ENCODE measurements around the gene NECTIN4.
"Not testable (repeated sequence)": the region's sequence is repeated elsewhere in the genome, so short reads cannot be mapped to it uniquely, and the experiment has no call there.

Gene NECTIN4

DNA sequence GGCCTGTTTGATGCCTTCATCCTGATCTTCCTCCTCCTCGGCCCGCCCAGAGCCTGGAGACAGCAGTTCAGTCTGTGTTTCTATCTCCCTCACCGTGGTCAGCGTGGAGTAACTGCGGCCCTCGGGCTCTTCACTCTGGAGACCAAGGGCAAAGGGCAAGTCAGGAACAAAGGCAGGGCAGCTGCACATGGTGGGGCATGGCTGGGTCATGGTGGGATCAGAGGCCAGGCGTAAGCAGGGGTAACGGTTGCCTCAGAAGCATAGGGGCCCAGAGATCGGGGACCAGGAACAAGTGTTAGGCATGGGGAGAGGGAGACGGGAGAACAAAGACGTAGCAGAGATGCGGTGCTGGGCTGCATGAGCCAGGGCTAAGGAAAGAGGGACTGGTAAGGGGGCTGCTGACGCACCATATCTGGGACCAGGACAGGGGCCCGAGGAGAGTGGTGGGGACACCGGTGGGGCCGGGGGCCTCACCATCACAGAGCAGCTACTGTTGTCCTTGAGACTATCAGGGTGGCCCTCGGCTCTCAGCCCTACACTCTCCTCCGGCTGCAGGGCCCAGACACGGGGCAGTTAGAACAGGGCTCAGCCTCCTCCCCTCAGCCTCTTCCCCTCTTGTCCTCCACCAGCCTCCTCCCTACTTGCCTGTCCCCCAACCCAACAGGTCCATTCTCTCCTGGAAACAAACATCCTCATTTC, 16.5 kb downstream of the NECTIN4 start:
- in situ Hi-C loops (cut with HindIII; ENCODE audit: low pct_unique_long_range_greater_than_20kb, low sequenced_read_pairs) = no loop called here
- TF ChIP-seq JUND (IDR thresholded peaks at IDR 0.05; ENCODE audit: low read depth) = no peak
- DNase-seq (ENCODE audit: low read depth in 1 of 2, low spot score in 1 of 2) = no peak

DNA sequence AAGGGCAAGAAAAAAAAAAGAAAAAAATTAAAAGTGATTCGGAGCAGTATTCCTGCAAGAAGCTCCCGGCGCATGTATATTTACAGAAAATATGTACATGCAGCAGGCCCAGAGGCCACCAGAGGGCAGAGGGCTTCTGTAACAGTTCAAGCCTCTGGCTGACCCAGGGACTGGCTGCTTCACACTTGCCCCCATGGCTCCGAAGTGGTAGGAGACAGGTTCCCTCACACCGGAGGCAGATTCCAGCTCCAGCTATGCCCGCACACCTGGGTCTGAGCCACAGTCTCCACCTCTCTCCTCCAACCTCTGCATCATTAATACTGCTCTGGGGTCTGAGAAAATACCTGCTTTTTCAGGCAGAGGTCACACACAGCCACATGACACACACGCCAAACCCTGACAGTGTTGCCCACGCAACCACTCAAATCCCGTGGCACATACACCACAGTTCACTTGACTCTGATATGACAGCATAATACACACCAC, 17.4 kb downstream of the NECTIN4 start:
- peak; percentile 81 to 84 for DNase-seq (ENCODE audit: low read depth in 1 of 2, low spot score in 1 of 2)
- in situ Hi-C loops (cut with HindIII; ENCODE audit: low pct_unique_long_range_greater_than_20kb, low sequenced_read_pairs) = no loop called here
- TF ChIP-seq JUND (IDR thresholded peaks at IDR 0.05; ENCODE audit: low read depth) = no peak

DNA sequence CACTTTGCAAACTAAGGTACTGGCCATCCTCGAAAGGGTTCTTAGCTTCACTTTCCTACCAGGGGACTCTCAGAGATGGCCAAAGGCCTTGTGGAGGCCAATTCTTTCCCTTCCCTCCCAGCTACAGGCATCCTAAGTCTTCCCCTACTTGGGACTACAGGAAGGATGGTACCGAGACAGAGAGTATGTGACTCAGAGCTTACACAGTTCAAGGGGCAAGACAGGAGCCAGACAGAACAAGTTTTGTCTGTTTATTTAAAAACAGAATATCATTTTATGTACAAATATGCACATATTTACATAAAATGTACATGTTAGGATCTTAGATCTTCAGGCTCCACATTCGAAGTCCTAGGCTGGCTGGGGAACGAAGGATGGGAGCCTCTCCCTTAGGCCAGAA, 18.6 kb downstream of the NECTIN4 start:
- in situ Hi-C loops (cut with HindIII; ENCODE audit: low pct_unique_long_range_greater_than_20kb, low sequenced_read_pairs) = no loop called here
- no peak for TF ChIP-seq JUND (IDR thresholded peaks at IDR 0.05; ENCODE audit: low read depth)
- no peak for DNase-seq (ENCODE audit: low read depth in 1 of 2, low spot score in 1 of 2)

DNA sequence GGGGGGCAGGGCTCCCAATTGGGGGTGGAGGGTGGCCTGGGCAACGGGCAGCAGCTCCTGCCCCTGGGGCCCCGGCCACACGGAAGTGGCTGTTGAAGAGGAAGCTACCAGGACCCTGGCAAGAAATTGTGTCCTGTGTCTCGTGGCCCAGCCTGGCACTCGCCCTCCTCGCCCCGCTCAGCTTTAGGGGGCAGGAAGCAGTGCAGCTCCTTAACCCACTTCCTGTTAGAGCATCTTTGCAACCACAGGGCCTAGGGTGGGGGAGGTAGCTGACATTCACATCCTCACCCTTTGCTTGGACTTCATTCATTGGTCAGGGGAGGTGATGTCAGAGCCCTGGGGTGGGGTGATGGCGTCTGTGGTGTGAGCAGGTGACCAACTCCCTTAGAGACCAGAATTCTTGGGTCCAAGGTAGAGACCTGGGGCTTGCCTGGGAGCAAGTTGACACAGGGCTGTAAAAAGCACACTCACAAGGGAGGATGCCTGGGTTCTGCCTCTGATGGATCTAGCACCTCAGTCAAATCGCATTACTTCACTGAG, 19.6 kb downstream of the NECTIN4 start, which contains the start of gene ARHGAP30:
Gene ARHGAP30, minus strand, starts transcription at position 161 of the 540 bp plus-strand sequence. CDS start 267 bp downstream, outside the sequence.
- TF ChIP-seq JUND (IDR thresholded peaks at IDR 0.05; ENCODE audit: low read depth) = no peak
- DNase-seq (ENCODE audit: low read depth in 1 of 2, low spot score in 1 of 2) = no peak
- in situ Hi-C loops (cut with HindIII; ENCODE audit: low pct_unique_long_range_greater_than_20kb, low sequenced_read_pairs) = no loop called here

DNA sequence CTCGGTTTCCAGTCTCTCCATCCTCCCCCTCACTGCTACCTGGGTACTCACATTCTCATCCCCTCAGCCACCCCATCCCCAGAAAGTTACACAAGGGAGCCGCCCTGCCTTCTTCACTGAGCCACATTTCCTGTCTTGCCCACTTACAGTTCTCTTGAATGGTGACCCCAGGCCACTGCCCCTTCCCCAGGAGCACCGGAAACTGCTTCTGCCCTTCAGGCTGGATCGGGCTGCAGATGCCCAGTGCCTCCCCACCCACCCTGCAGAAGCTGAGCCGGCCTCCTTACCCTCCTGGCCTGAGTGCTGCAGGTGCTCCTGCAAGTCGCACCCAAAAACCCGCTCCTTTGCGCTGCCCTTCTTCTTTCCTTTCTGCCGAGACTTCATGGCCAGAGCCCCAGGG, 20.1 kb downstream of the NECTIN4 start:
- in situ Hi-C loops (cut with HindIII; ENCODE audit: low pct_unique_long_range_greater_than_20kb, low sequenced_read_pairs) = no loop called here
- no peak for TF ChIP-seq JUND (IDR thresholded peaks at IDR 0.05; ENCODE audit: low read depth)
- no peak for DNase-seq (ENCODE audit: low read depth in 1 of 2, low spot score in 1 of 2)

DNA sequence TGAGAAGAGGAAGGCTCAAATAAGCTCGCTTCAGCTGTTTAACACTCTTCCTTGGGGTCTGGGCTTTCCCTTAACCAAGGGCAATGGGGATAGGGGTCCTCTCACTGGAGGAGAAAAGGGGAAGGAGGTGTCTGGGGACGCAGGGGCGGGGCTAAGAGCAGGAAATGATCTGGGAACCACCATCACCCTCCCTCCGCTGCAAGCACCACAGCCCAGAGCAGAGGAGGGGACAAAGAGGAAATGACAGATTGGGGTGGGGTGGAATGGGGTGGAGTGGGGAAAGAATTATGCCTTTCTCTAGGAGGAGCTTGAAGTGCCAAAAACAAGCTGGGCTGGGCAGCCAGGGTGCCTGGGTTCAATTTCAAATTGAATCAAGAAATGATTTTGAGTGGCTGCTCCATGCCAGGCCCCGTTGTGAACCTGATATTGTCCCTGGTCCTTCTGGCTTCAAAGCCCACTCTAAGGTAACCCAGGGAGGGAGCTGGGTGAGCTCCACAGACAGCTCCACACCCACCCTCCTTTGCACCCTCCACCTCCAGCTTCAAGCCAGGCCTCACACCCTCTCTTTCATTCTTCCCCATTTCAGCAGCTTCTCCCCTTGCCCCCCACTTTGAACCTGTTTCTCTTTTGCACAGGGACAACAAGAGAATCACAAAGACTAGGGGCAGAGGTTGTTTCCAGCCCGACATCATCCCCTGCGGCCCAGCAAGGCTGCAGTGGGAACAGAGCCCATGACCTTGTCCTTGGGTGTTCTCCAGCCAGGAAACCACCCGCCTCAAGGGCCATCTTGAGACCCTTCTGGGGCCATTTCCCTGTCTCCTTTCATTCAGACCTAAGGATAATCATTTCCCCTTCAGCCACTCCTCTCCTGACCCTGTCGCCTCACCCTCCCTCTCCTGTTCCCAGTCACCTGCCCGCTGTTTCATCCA, 20.8 kb downstream of the NECTIN4 start:
- no peak for TF ChIP-seq JUND (IDR thresholded peaks at IDR 0.05; ENCODE audit: low read depth)
- DNase-seq (ENCODE audit: low read depth in 1 of 2, low spot score in 1 of 2) = no peak
- in situ Hi-C loops (cut with HindIII; ENCODE audit: low pct_unique_long_range_greater_than_20kb, low sequenced_read_pairs) = no loop called here

DNA sequence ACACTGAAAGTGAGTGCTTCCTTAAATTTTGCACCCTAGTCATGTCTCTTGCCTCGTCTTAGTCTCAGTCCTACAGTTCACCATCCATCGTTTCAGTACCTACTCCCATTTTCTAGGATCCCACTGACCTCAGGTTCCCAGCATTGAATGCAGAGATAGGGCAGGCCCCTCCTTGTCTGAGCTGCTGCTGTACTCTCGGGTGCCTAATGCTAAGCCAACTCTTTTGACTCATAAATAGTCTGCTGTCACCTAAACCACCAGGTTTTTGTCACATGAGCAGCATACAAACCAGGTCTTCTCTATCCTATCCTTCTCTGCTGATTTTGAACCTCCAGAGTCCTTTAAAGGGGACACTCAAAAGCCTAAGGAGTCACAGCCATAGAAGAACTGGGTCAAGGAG, 22.7 kb downstream of the NECTIN4 start:
- in situ Hi-C loops (cut with HindIII; ENCODE audit: low pct_unique_long_range_greater_than_20kb, low sequenced_read_pairs) = no loop called here
- no peak for TF ChIP-seq JUND (IDR thresholded peaks at IDR 0.05; ENCODE audit: low read depth)
- DNase-seq (ENCODE audit: low read depth in 1 of 2, low spot score in 1 of 2) = no peak

DNA sequence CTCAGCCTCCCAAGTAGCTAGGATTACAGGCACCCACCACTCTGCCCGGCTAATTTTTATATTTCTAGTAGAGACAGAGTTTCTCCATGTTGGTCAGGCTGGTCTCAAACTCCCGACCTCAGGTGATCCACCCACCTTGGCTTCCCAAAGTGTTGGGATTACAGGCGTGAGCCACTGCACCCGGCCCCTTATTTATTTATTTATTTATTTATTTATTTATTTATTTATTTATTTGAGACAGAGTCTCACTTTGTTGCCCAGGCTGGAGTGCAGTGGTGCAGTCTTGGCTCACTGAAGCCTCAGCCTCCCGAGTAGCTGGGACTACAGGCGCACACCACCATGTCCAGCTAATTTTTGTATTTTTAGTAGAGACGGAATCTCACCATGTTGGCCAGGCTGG, 23.7 kb downstream of the NECTIN4 start:
- DNase-seq (ENCODE audit: low read depth in 1 of 2, low spot score in 1 of 2); in situ Hi-C loops (cut with HindIII; ENCODE audit: low pct_unique_long_range_greater_than_20kb, low sequenced_read_pairs): not testable (repeated sequence)

DNA sequence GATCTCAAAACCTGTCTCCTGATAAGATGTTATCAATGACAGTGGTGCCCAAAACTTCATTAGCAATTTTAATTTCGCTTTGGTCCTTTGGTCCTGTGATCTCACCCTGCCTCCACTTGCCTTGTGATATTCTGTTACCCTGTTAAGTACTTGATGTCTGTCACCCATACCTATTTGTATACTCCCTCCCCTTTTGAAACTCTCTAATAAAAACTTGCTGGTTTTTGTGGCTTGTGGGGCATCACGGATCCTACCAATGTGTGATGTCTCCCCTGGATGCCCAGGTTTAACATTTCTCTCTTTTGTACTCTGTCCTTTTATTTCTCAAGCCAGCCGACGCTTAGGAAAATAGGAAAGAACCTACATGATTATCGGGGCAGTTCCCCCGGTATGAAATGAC, 25.4 kb downstream of the NECTIN4 start:
- in situ Hi-C loops (cut with HindIII; ENCODE audit: low pct_unique_long_range_greater_than_20kb, low sequenced_read_pairs); DNase-seq (ENCODE audit: low read depth in 1 of 2, low spot score in 1 of 2): not testable (repeated sequence)

DNA sequence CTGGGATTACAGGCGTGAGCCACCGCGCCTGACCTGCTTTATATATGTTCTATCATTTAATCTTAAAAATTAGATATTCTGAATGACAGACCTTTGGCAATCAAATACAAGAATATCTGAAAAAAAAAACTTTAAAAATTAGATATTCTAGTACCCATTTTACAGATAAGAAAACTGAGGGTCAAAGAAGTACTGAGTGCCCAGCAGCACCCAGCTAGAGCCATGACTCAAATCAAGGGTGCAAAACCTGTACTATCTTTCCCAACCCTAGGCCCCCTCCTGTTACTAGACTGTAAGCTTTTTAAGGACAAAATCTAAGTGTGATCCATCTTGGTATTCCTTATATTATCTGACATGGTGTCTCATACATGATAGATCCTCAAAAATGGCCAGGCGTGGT, 27.9 kb downstream of the NECTIN4 start:
- in situ Hi-C loops (cut with HindIII; ENCODE audit: low pct_unique_long_range_greater_than_20kb, low sequenced_read_pairs) = no loop called here
- no peak for TF ChIP-seq JUND (IDR thresholded peaks at IDR 0.05; ENCODE audit: low read depth)
- DNase-seq (ENCODE audit: low read depth in 1 of 2, low spot score in 1 of 2) = no peak

DNA sequence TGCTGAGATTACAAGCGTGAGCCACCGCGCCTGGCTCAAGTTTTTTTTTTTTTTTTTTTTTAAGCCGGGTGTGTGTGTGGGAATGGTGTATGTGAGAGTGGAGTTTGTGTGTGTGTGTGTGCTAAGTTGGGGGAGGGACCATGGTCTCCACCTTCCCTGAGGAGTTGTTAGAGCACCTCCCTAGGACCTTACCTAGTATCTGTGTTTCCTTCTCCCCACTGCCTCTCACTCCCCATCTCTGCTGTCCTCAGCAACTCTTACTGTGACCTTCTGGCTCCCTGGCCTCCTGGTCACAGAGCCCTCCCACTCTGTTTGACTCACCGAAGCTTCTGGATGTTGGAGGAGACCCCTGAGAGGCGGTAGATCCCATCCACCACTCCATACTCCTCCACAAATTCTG, 30.1 kb downstream of the NECTIN4 start:
- no peak for DNase-seq (ENCODE audit: low read depth in 1 of 2, low spot score in 1 of 2)
- no peak for TF ChIP-seq JUND (IDR thresholded peaks at IDR 0.05; ENCODE audit: low read depth)
- in situ Hi-C loops (cut with HindIII; ENCODE audit: low pct_unique_long_range_greater_than_20kb, low sequenced_read_pairs) = no loop called here

DNA sequence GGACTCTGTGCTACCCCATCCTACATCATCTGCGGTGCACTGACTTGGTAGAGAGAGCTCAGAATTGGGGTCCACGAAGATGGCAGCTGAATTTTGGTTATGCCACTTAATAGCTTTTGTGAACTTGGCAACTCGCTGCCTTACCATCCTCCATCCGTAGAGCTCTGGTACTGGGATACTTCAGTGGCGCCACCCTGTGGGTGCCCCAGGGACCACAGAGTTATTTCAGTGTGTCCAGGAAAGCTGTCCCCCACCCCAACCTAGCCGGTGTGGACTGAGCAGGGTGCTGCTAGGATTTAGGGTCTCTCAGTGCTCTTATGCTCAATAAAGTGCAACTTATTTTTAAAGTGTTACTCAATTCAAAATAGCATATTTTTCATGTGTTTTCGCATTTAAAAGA, 34.6 kb downstream of the NECTIN4 start:
- DNase-seq (ENCODE audit: low read depth in 1 of 2, low spot score in 1 of 2) = no peak
- no peak for TF ChIP-seq JUND (IDR thresholded peaks at IDR 0.05; ENCODE audit: low read depth)
- in situ Hi-C loops (cut with HindIII; ENCODE audit: low pct_unique_long_range_greater_than_20kb, low sequenced_read_pairs) = no loop called here

DNA sequence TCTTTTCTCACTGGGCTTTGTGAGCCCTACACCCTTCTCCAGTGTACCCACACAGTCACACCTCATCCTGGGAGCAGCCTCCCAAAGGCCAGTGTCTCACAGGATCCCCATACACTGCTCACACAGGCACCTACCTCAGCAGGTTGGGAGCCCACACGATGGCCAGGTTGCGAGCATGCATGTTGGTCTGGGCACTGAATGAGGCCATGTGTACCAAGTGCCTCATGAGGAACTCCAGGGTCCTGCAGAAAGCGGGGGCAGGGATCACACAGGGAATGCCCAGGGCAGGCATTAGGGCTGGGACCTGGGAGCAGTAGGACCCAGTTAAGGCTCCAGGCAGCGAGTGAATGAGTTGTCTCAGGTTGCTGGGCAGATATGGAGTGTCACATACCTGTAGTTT, 35.1 kb downstream of the NECTIN4 start:
- DNase-seq (ENCODE audit: low read depth in 1 of 2, low spot score in 1 of 2) = no peak
- in situ Hi-C loops (cut with HindIII; ENCODE audit: low pct_unique_long_range_greater_than_20kb, low sequenced_read_pairs) = no loop called here
- TF ChIP-seq JUND (IDR thresholded peaks at IDR 0.05; ENCODE audit: low read depth) = no peak

Measured in T47D (cell line).